SK-N-SH (cell line): ENCODE results near the gene PANX2. TPM values are rescaled to one million over a fixed set of nuclear protein-coding genes. Genes with fewer than 3 reads are reported as not detected.

Source experiments
- CTCF ChIA-PET: fragments of 300-600, 350-600 bp; formaldehyde crosslinking; extraction: SDS; loops from one replicate; lab custom pipeline; 2021; lab: Yijun Ruan, JAX
- POLR2A ChIA-PET: fragments of 350-600 bp; sonication (Branson Sonifier 250); formaldehyde crosslinking; extraction: SDS; loops from one replicate; lab custom pipeline; 2020; ENCODE audit warnings: antibody characterized with exemption, inconsistent platforms; lab: Yijun Ruan, JAX
- DNase-seq: peaks from one replicate; pipeline ENCODE4 v3.0.0; 2012
- H2AFZ ChIP-seq: fragments of 200-600 bp; sonication (generic); 2 replicates; pipeline ENCODE4 v1.8.1; 2016; ENCODE audit warnings: antibody characterized with exemption, mild to moderate bottlenecking, low read depth
- H3F3A ChIP-seq: fragments of 200-600 bp; sonication (generic); replicated peaks from 2 replicates; pipeline ENCODE3; 2016; ENCODE audit warnings: antibody characterized with exemption, mild to moderate bottlenecking; ENCODE audit not compliant: insufficient read depth
- H3K27ac ChIP-seq, 2 experiments: fragments of 200-500 bp in 1 of 2; fragments of 200-600 bp in 1 of 2; sonication (Bioruptor generic) in 1 of 2; sonication (generic), shearing (Covaris generic) in 1 of 2; 2 replicates each; pipeline versions ENCODE4 v1.5.1 to v1.6.1; 2014 to 2016; ENCODE audit warnings: low read depth in 2 of 2, inconsistent platforms in 1 of 2, low read length in 1 of 2, mild to moderate bottlenecking in 1 of 2, mixed read lengths in 1 of 2
- H3K27me3 ChIP-seq: fragments of 200-600 bp; sonication (generic), shearing (Covaris generic); 2 replicates; pipeline ENCODE4 v1.6.1; 2016; ENCODE audit warnings: mixed run types; ENCODE audit not compliant: insufficient read depth
- H3K36me3 ChIP-seq, 2 experiments: fragments of 200-500 bp in 1 of 2; fragments of 200-600 bp in 1 of 2; sonication (Bioruptor generic) in 1 of 2; sonication (generic) in 1 of 2; replicated peaks in 1 of 2; 2 replicates each; pipeline versions ENCODE3 to v1.5.1; 2014 to 2016; ENCODE audit warnings: low read length in 1 of 2, mild to moderate bottlenecking in 1 of 2; ENCODE audit not compliant: insufficient read depth in 2 of 2, control insufficient read depth in 1 of 2
- H3K4me1 ChIP-seq, 2 experiments: fragments of 200-500 bp in 1 of 2; fragments of 200-600 bp in 1 of 2; sonication (Bioruptor generic) in 1 of 2; sonication (generic), shearing (Covaris generic) in 1 of 2; 2 replicates each; pipeline versions ENCODE4 v1.5.1 to v1.6.1; 2014 to 2016; ENCODE audit warnings: low read depth in 1 of 2, low read length in 1 of 2, mixed run types in 1 of 2; ENCODE audit not compliant: insufficient read depth in 2 of 2, control insufficient read depth in 1 of 2
- H3K4me2 ChIP-seq: fragments of 200-600 bp; sonication (generic), shearing (Covaris generic); 2 replicates; pipeline ENCODE4 v1.6.1; 2017; ENCODE audit warnings: mixed run types
- H3K4me3 ChIP-seq, 2 experiments: fragments of 200-500 bp in 1 of 2; fragments of 200-600 bp in 1 of 2; sonication (Bioruptor generic) in 1 of 2; sonication (generic), shearing (Covaris generic) in 1 of 2; 2 replicates each; pipeline versions ENCODE4 v1.5.1 to v1.8.1; 2014 to 2016; ENCODE audit warnings: low read depth in 2 of 2, inconsistent platforms in 1 of 2, low read length in 1 of 2, mild to moderate bottlenecking in 1 of 2, mixed read lengths in 1 of 2, moderate library complexity in 1 of 2
- H3K79me2 ChIP-seq: fragments of 200-600 bp; sonication (generic); 2 replicates; pipeline ENCODE4 v1.8.1; 2017; ENCODE audit warnings: mild to moderate bottlenecking; ENCODE audit not compliant: insufficient read depth
- H3K9ac ChIP-seq: fragments of 200-600 bp; sonication (generic); 2 replicates; pipeline ENCODE4 v1.6.1; 2017; ENCODE audit warnings: mixed run types
- H3K9me2 ChIP-seq: fragments of 200-600 bp; sonication (generic); 2 replicates; pipeline ENCODE4 v1.6.1; 2017; ENCODE audit warnings: mixed run types
- H3K9me3 ChIP-seq: fragments of 200-600 bp; sonication (generic); 2 replicates; pipeline ENCODE4 v1.6.1; 2017; ENCODE audit warnings: mixed run types, mild to moderate bottlenecking, moderate library complexity
- H4K20me1 ChIP-seq: fragments of 200-600 bp; sonication (generic); 2 replicates; pipeline ENCODE4 v1.6.1; 2017; ENCODE audit warnings: mild to moderate bottlenecking, mixed run types; ENCODE audit not compliant: insufficient read depth
- EP300 ChIP-seq, 2 experiments: IDR thresholded peaks; 2 replicates each; pipeline versions ENCODE4 v1.4.0 to v1.6.1; 2012; ENCODE audit warnings: borderline replicate concordance in 1 of 2, low read depth in 1 of 2, low read length in 1 of 2
- EZH2phosphoT487 ChIP-seq: fragments of 200-600 bp; sonication (generic); IDR thresholded peaks from 2 replicates; pipeline ENCODE4 v1.6.1; 2017; ENCODE audit warnings: low read depth, mixed run types, mild to moderate bottlenecking, antibody characterized with exemption, moderate library complexity, borderline replicate concordance
- FOSL2 ChIP-seq: IDR thresholded peaks from 2 replicates; pipeline ENCODE4 v1.4.0; 2012; ENCODE audit warnings: low read depth, mild to moderate bottlenecking, moderate library complexity, borderline replicate concordance
- FOXJ3 ChIP-seq: sonication (generic); formaldehyde crosslinking; IDR thresholded peaks from 2 replicates; pipeline ENCODE4 v1.5.1; 2020; ENCODE audit warnings: mild to moderate bottlenecking, missing genetic modification reagents
- FOXM1 ChIP-seq: IDR thresholded peaks from 2 replicates; pipeline ENCODE4 v1.4.0; 2012; ENCODE audit warnings: low read depth, mild to moderate bottlenecking
- GABPA ChIP-seq: IDR thresholded peaks from 2 replicates; pipeline ENCODE4 v1.4.0; 2012; ENCODE audit warnings: low read depth, mild to moderate bottlenecking
- GATA2 ChIP-seq: sonication (generic); formaldehyde crosslinking; IDR thresholded peaks from 2 replicates; pipeline ENCODE4 v1.5.0; 2020; ENCODE audit warnings: mild to moderate bottlenecking, missing genetic modification reagents
- MAX ChIP-seq: IDR thresholded peaks from 2 replicates; pipeline ENCODE4 v1.4.0; 2012; ENCODE audit warnings: low read depth
- MEF2A ChIP-seq: IDR thresholded peaks from 2 replicates; pipeline ENCODE4 v1.4.0; 2012; ENCODE audit warnings: low read depth, borderline replicate concordance
- MXI1 ChIP-seq: IDR thresholded peaks from 2 replicates; pipeline ENCODE4 v1.6.1; 2012; ENCODE audit warnings: mild to moderate bottlenecking, low read depth, low read length, improper control_type of control experiment
- NFIC ChIP-seq: IDR thresholded peaks from 2 replicates; pipeline ENCODE4 v1.4.0; 2012; ENCODE audit warnings: borderline replicate concordance
- NRF1 ChIP-seq: IDR thresholded peaks from 2 replicates; pipeline ENCODE4 v1.6.1; 2012; ENCODE audit warnings: low read depth, mild to moderate bottlenecking, low read length
- PBX3 ChIP-seq: IDR thresholded peaks from 2 replicates; pipeline ENCODE4; 2012
- POLR2AphosphoS5 ChIP-seq: IDR thresholded peaks from 2 replicates; pipeline ENCODE4 v1.6.1; 2012; ENCODE audit warnings: low read depth, low read length
- SIN3A ChIP-seq: IDR thresholded peaks from 2 replicates; pipeline ENCODE4 v1.6.1; 2012; ENCODE audit warnings: low read depth, mild to moderate bottlenecking, low read length, moderate library complexity, borderline replicate concordance
- SMC3 ChIP-seq: IDR thresholded peaks from 2 replicates; pipeline ENCODE4 v1.6.1; 2012; ENCODE audit warnings: low read depth, low read length, improper control_type of control experiment
- USF1 ChIP-seq: IDR thresholded peaks from 2 replicates; pipeline ENCODE4 v1.4.0; 2012; ENCODE audit warnings: low read depth, borderline replicate concordance
- YY1 ChIP-seq: IDR thresholded peaks from 2 replicates; pipeline ENCODE4 v1.4.0; 2012; ENCODE audit warnings: low read depth, mild to moderate bottlenecking
- ZBTB33 ChIP-seq: IDR thresholded peaks from 2 replicates; pipeline ENCODE4 v1.4.0; 2012; ENCODE audit warnings: low read depth, borderline replicate concordance
- WGBS: methylation state at CpG from one replicate; pipeline ENCODE4 v1.1.6; 2017; ENCODE audit warnings: low lambda C conversion rate; 5-methylcytosine and 5-hydroxymethylcytosine counted together
- polyA plus RNA-seq, 3 experiments: library from polyadenylated mRNA; depleted of rRNA; stranded (reverse); fragments of >200 nt; gene quantifications; 2 replicates each; pipeline ENCODE4 v1.2.3, GENCODE V29; 2012

Gene PANX2
- polyA plus RNA-seq, 1 of the 3 experiments (the other 2 are of a cell fraction): 2.4 TPM

- TF ChIP-seq USF1 (no peak), SIN3A (no peak), NRF1 (no peak), ZBTB33 (no peak), YY1 (no peak), SMC3 (no peak), GABPA (no peak)
Observed at GRCh38 chr22:50173311-50173982, 2.9 kb downstream of the PANX2 start (continued).

- Histone ChIP-seq H3K4me3 (no peak overlapping the region), H3K9me3 (no peaks in the 10 kb centered on the region), H3K9me2 (no peaks in the 10 kb centered on the region), H3K27ac (no peak overlapping the region), H3K27me3 (no peaks in the 10 kb centered on the region), H3K9ac (no peak overlapping the region), H3K4me2 (no peak overlapping the region), H3K4me1 (peaks cover 0 to 3% of the 10 kb centered on the region in 2 experiments; a peak in 1 of 4 replicates), H4K20me1 (no peaks in the 10 kb centered on the region), H3K36me3 (no peaks in the 10 kb centered on the region), H3K79me2 (no peaks in the 10 kb centered on the region), H2AFZ (no peak overlapping the region), H3F3A (no peaks in the 10 kb centered on the region)
- WGBS: 100% methylated on average over 2 of the region's 6 CpGs
- no peak for DNase-seq
- ChIA-PET CTCF (interaction anchor here (0.8 kb wide), 1 partner anchor 10 kb away, joined by 3 read pairs; no protein-coding TSS in a partner anchor), POLR2A (no interaction called here)
- TF ChIP-seq FOSL2 (no peak), FOXJ3 (CRISPR knock-in tag) (no peak), GATA2 (CRISPR knock-in tag) (no peak), MAX (no peak), PBX3 (no peak), MXI1 (no peak), MEF2A (no peak), EZH2phosphoT487 (no peak), SIN3A (no peak), EP300 (IDR thresholded peaks at IDR 0.05; ENCODE audit: borderline replicate concordance in 1 of 2, low read depth in 1 of 2, low read length in 1 of 2) (no peak), POLR2AphosphoS5 (no peak), NFIC (no peak), FOXM1 (no peak), USF1 (no peak)
Observed at GRCh38 chr22:50173983-50174355, 3.4 kb downstream of the PANX2 start.
